Upper lobe of left lung (tissue), 6 donors: ENCODE data around the gene ASPHD2. TPM values are rescaled to one million over a fixed set of nuclear protein-coding genes. Genes with fewer than 3 reads are reported as not detected.
A peak's percentile ranks its signal among the peaks of the same experiment; 100 is the strongest.

Source experiments
- ATAC-seq, 2 donors: fragments of 200-7000 bp; cut with Tn5 transposase; one replicate each; pipeline ENCODE4 v1.9.1; 2022; ENCODE audit warnings: mild to moderate bottlenecking in 2 of 2, moderate library complexity in 2 of 2; ENCODE audit not compliant: low FRiP score in 2 of 2
- DNase-seq, 2 donors: peaks; one replicate each; pipeline ENCODE4 v3.0.0-alpha.2; 2019 to 2020
- H3K27ac ChIP-seq, 4 donors: fragments of 200-600 bp; sonication (generic); one replicate each; pipeline ENCODE4 v1.5.1; 2016 to 2019
- H3K27me3 ChIP-seq, 4 donors: fragments of 200-600 bp; sonication (generic); one replicate each; pipeline ENCODE4 v1.5.1; 2017 to 2019
- H3K36me3 ChIP-seq, 4 donors: fragments of 200-600 bp; sonication (generic); one replicate each; pipeline ENCODE4 v1.5.1; 2016 to 2019
- H3K4me1 ChIP-seq, 4 donors: fragments of 200-600 bp; sonication (generic); one replicate each; pipeline ENCODE4 v1.5.1; 2018 to 2019
- H3K4me3 ChIP-seq, 4 donors: fragments of 200-600 bp; sonication (generic); one replicate each; pipeline ENCODE4 v1.5.1; 2017 to 2019; ENCODE audit warnings: mild to moderate bottlenecking in 2 of 4, moderate library complexity in 1 of 4
- H3K9me3 ChIP-seq, 4 donors: fragments of 200-600 bp; sonication (generic); one replicate each; pipeline ENCODE4 v1.5.1; 2018 to 2019
- CTCF ChIP-seq, 6 experiments: fragments of 450-650 bp in 4 of 6; fragments of 200-600 bp in 2 of 6; sonication (generic) in 2 of 6; IDR thresholded peaks; one replicate each; pipeline ENCODE4 v1.5.1; 2016 to 2019; ENCODE audit warnings: antibody characterized with exemption in 6 of 6
- EP300 ChIP-seq, 4 donors: sonication (generic); formaldehyde crosslinking; IDR thresholded peaks; one replicate each; pipeline ENCODE4 v1.5.1; 2017; ENCODE audit warnings: antibody characterized with exemption in 4 of 4, control low read depth in 2 of 4
- POLR2A ChIP-seq, 4 donors: fragments of 450-650 bp; IDR thresholded peaks; one replicate each; pipeline ENCODE4 v1.5.1; 2016 to 2017; ENCODE audit warnings: antibody characterized with exemption in 4 of 4, mild to moderate bottlenecking in 2 of 4
- POLR2AphosphoS5 ChIP-seq, 2 donors: sonication (generic); formaldehyde crosslinking; IDR thresholded peaks; one replicate each; pipeline ENCODE4 v1.5.1; 2017; ENCODE audit warnings: antibody characterized with exemption in 2 of 2
- WGBS, 2 donors: methylation state at CpG; one replicate each; pipeline ENCODE4 v1.1.5; 2017 to 2018; 5-methylcytosine and 5-hydroxymethylcytosine counted together
- total RNA-seq, 6 donors: library from RNA; depleted of rRNA in 4 of 6; stranded (reverse); fragments of >200 nt in 4 of 6; gene quantifications; one replicate each; pipeline versions ENCODE4 v1.1.0 to v1.2.1, GENCODE V29; 2016 to 2021
- donor health status: DM: no; HTN: no; CAD: no; lungs with moderate emphysema.
- donor health status: DM: no; HTN: yes; CAD: no; lungs with severe emphysema.

ASPHD2 gene
- total RNA-seq, 6 donors from 2014 or later = 0.33 to 2.1 (median 1.1) TPM

GRCh38 chr22:26483439-26484359 lies 54.6 kb downstream of the ASPHD2 start, which contains the start of the genes HPS4 and SRRD:
Gene HPS4 (minus strand): TSS chr22:26483783. CDS start chr22:26481762, 2,021 bp downstream.
Gene SRRD (plus strand): TSS chr22:26483877. CDS start chr22:26483891, 14 bp downstream.
- WGBS, 2 donors = 1 to 8% methylated on average over 6 to 39 of the region's 85 CpGs

GRCh38 chr22:26484360-26484706 lies 55.3 kb downstream of the ASPHD2 start:
- no peak for DNase-seq
- WGBS, 2 donors = 11 to 13% methylated on average over 6 of the region's 6 CpGs

More at GRCh38 chr22:26483439-26484359, 54.6 kb downstream of the ASPHD2 start, which contains the start of the genes HPS4 and SRRD:
- ATAC-seq (peak; percentile 94 to 97), DNase-seq (peak; percentile 91 to 99)
- peak within 1 kb of the TSS; percentile 64 to 91 (median 90) for H3K4me3 ChIP-seq
- peaks cover 49 to 71% (median 56%) of the 10 kb centered on the region in 4 donors for H3K4me1 ChIP-seq
- no peaks in the 10 kb centered on the region for H3K9me3 ChIP-seq
- TF ChIP-seq POLR2A (IDR thresholded peaks at IDR 0.05) (peak in 3 of 4 donors; percentile 82 to 94 (median 93)), CTCF (IDR thresholded peaks at IDR 0.05) (peak in 3 of 6 experiments; percentile 28 to 31 (median 28)), POLR2AphosphoS5 (IDR thresholded peaks at IDR 0.05) (peak; percentile 97 to 98), EP300 (IDR thresholded peaks at IDR 0.05) (peak in 1 of 4 donors; percentile 81)
- H3K36me3 ChIP-seq = peaks cover 5 to 22% (median 12%) of the 10 kb centered on the region in 4 donors
- peak within 1 kb of the TSS; percentile 95 to 98 (median 96) for H3K27ac ChIP-seq
- no peaks in the 10 kb centered on the region for H3K27me3 ChIP-seq

GRCh38 chr22:26485013-26485412 lies 56.0 kb downstream of the ASPHD2 start:
- WGBS, 2 donors = 51% methylated on average over 7 of the region's 7 CpGs
- H3K4me3 ChIP-seq = peak overlapping the region in 1 of 4 donors; percentile 90
- ATAC-seq (no peak), DNase-seq (no peak)
- H3K4me1 ChIP-seq = peaks cover 39 to 58% (median 45%) of the 10 kb centered on the region in 4 donors
- H3K36me3 ChIP-seq = peaks cover 5 to 35% (median 22%) of the 10 kb centered on the region in 4 donors
- H3K27me3 ChIP-seq = no peaks in the 10 kb centered on the region
- TF ChIP-seq EP300 (IDR thresholded peaks at IDR 0.05) = no peak
- TF ChIP-seq POLR2A (IDR thresholded peaks at IDR 0.05) = no peak
- TF ChIP-seq POLR2AphosphoS5 (IDR thresholded peaks at IDR 0.05) = no peak
- TF ChIP-seq CTCF (IDR thresholded peaks at IDR 0.05) = no peak
- peak overlapping the region; percentile 12 to 96 (median 95) for H3K27ac ChIP-seq
- no peaks in the 10 kb centered on the region for H3K9me3 ChIP-seq

More at GRCh38 chr22:26484360-26484706, 55.3 kb downstream of the ASPHD2 start:
- Histone ChIP-seq H3K27me3 (no peaks in the 10 kb centered on the region), H3K4me3 (peak overlapping the region; percentile 64 to 91 (median 90)), H3K9me3 (no peaks in the 10 kb centered on the region), H3K36me3 (peaks cover 5 to 28% (median 18%) of the 10 kb centered on the region in 4 donors), H3K4me1 (peaks cover 46 to 65% (median 52%) of the 10 kb centered on the region in 4 donors), H3K27ac (peak overlapping the region; percentile 95 to 98 (median 96))
- no peak for ATAC-seq
- no peak for TF ChIP-seq CTCF (IDR thresholded peaks at IDR 0.05)
- no peak for TF ChIP-seq POLR2A (IDR thresholded peaks at IDR 0.05)
- no peak for TF ChIP-seq POLR2AphosphoS5 (IDR thresholded peaks at IDR 0.05)
- TF ChIP-seq EP300 (IDR thresholded peaks at IDR 0.05) = no peak

GRCh38 chr22:26485806-26486390 lies 56.8 kb downstream of the ASPHD2 start:
- H3K27me3 ChIP-seq = no peaks in the 10 kb centered on the region
- H3K4me3 ChIP-seq = no peak overlapping the region
- WGBS, 2 donors = 59 to 81% methylated on average over 3 of the region's 3 CpGs
- DNase-seq (no peak), ATAC-seq (no peak)
- TF ChIP-seq EP300 (IDR thresholded peaks at IDR 0.05) (no peak), CTCF (IDR thresholded peaks at IDR 0.05) (no peak), POLR2AphosphoS5 (IDR thresholded peaks at IDR 0.05) (no peak), POLR2A (IDR thresholded peaks at IDR 0.05) (no peak)
- peak overlapping the region in 2 of 4 donors; percentile 14 to 95 for H3K27ac ChIP-seq
- H3K36me3 ChIP-seq = peaks cover 5 to 42% (median 28%) of the 10 kb centered on the region in 4 donors
- H3K4me1 ChIP-seq = peaks cover 31 to 49% (median 38%) of the 10 kb centered on the region in 4 donors
- no peaks in the 10 kb centered on the region for H3K9me3 ChIP-seq
